ENCODE measurements around the gene RASSF1. TPM values are rescaled to one million over a fixed set of nuclear protein-coding genes. Genes with fewer than 3 reads are reported as not detected.
A peak's percentile ranks its signal among the peaks of the same experiment; 100 is the strongest.

Gene RASSF1
- total and polyA plus RNA-seq, 2 of the 13 experiments (the other 11 are each of a cell fraction or from before 2014, with no cell fraction given) = 10.2 to 27.5 TPM

DNA sequence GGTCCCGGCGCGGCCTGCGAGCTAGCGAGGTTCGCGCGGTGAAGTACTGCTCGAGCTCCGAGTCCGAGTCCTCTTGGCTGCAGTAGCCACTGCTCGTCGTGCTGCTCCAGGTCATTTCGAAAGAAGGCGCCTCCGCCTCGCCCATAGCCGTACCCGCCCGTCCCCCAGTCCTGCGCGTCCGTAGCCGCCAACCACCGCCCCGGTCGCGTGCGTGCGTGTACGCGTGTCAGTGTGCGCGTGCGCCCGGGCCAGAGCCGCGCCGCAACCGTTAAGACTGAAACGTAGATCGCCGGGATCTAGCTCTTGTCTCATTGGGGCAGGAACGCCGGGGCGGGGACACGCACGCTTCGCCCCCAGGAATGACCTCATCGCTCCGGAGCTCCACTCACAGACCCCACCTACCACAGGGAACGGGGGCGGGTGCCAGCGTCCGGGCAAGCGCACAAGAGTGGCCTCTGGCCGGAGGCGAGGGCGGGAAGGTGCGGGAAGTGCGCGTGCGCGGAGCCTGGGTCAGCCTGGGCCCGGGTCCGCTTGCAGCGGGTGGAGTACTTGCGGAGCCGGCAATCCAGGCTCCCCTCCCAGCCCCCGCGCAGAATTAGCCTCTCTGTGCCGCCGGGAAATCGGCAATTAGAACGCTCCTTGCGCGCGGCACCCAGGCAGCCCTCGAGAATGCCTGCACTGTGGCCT lies 3.3 kb downstream of the RASSF1 start (continued):
- TF ChIP-seq, protein P1, sequence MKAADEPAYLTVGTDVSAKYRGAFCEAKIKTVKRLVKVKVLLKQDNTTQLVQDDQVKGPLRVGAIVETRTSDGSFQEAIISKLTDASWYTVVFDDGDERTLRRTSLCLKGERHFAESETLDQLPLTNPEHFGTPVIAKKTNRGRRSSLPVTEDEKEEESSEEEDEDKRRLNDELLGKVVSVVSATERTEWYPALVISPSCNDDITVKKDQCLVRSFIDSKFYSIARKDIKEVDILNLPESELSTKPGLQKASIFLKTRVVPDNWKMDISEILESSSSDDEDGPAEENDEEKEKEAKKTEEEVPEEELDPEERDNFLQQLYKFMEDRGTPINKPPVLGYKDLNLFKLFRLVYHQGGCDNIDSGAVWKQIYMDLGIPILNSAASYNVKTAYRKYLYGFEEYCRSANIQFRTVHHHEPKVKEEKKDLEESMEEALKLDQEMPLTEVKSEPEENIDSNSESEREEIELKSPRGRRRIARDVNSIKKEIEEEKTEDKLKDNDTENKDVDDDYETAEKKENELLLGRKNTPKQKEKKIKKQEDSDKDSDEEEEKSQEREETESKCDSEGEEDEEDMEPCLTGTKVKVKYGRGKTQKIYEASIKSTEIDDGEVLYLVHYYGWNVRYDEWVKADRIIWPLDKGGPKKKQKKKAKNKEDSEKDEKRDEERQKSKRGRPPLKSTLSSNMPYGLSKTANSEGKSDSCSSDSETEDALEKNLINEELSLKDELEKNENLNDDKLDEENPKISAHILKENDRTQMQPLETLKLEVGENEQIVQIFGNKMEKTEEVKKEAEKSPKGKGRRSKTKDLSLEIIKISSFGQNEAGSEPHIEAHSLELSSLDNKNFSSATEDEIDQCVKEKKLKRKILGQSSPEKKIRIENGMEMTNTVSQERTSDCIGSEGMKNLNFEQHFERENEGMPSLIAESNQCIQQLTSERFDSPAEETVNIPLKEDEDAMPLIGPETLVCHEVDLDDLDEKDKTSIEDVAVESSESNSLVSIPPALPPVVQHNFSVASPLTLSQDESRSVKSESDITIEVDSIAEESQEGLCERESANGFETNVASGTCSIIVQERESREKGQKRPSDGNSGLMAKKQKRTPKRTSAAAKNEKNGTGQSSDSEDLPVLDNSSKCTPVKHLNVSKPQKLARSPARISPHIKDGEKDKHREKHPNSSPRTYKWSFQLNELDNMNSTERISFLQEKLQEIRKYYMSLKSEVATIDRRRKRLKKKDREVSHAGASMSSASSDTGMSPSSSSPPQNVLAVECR (CRISPR knock-in tag; IDR thresholded peaks at IDR 0.05; ENCODE audit: borderline replicate concordance) = peak; percentile 99
- TF ChIP-seq NFE2 (CRISPR knock-in tag; IDR thresholded peaks at IDR 0.05) = no peak
- TF ChIP-seq GFI1 (CRISPR knock-in tag; IDR thresholded peaks at IDR 0.05; ENCODE audit: borderline replicate concordance) = peak; percentile 13; the same call in 1 of the 2 replicates
- TF ChIP-seq, protein P2, sequence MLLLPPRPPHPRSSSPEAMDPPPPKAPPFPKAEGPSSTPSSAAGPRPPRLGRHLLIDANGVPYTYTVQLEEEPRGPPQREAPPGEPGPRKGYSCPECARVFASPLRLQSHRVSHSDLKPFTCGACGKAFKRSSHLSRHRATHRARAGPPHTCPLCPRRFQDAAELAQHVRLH (CRISPR knock-in tag; IDR thresholded peaks at IDR 0.05; ENCODE audit: borderline replicate concordance, low read depth) = peak; percentile 69
- TF ChIP-seq ATF7 (IDR thresholded peaks at IDR 0.05) = peak; percentile 94
- peak; percentile 97 for TF ChIP-seq ATF7 (CRISPR knock-in tag; IDR thresholded peaks at IDR 0.05)
- 0 out of 2 replicates have a peak, but pooled peaks have one; percentile 13 for TF ChIP-seq IRF2 (CRISPR knock-in tag; IDR thresholded peaks at IDR 0.05)
- TF ChIP-seq ZNF589 (CRISPR knock-in tag; conservative IDR thresholded peaks at IDR 0.05) = peak; percentile 65; the same call in 1 of the 2 replicates
- TF ChIP-seq FOXO1 (CRISPR knock-in tag; IDR thresholded peaks at IDR 0.05) = peak; percentile 20; the same call in 1 of the 2 replicates
- TF ChIP-seq, protein P3, sequence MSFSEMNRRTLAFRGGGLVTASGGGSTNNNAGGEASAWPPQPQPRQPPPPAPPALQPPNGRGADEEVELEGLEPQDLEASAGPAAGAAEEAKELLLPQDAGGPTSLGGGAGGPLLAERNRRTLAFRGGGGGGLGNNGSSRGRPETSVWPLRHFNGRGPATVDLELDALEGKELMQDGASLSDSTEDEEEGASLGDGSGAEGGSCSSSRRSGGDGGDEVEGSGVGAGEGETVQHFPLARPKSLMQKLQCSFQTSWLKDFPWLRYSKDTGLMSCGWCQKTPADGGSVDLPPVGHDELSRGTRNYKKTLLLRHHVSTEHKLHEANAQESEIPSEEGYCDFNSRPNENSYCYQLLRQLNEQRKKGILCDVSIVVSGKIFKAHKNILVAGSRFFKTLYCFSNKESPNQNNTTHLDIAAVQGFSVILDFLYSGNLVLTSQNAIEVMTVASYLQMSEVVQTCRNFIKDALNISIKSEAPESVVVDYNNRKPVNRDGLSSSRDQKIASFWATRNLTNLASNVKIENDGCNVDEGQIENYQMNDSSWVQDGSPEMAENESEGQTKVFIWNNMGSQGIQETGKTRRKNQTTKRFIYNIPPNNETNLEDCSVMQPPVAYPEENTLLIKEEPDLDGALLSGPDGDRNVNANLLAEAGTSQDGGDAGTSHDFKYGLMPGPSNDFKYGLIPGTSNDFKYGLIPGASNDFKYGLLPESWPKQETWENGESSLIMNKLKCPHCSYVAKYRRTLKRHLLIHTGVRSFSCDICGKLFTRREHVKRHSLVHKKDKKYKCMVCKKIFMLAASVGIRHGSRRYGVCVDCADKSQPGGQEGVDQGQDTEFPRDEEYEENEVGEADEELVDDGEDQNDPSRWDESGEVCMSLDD (CRISPR knock-in tag; IDR thresholded peaks at IDR 0.05; ENCODE audit: borderline replicate concordance) = peak; percentile 62; the same call in 1 of the 2 replicates
- TF ChIP-seq, protein P4, sequence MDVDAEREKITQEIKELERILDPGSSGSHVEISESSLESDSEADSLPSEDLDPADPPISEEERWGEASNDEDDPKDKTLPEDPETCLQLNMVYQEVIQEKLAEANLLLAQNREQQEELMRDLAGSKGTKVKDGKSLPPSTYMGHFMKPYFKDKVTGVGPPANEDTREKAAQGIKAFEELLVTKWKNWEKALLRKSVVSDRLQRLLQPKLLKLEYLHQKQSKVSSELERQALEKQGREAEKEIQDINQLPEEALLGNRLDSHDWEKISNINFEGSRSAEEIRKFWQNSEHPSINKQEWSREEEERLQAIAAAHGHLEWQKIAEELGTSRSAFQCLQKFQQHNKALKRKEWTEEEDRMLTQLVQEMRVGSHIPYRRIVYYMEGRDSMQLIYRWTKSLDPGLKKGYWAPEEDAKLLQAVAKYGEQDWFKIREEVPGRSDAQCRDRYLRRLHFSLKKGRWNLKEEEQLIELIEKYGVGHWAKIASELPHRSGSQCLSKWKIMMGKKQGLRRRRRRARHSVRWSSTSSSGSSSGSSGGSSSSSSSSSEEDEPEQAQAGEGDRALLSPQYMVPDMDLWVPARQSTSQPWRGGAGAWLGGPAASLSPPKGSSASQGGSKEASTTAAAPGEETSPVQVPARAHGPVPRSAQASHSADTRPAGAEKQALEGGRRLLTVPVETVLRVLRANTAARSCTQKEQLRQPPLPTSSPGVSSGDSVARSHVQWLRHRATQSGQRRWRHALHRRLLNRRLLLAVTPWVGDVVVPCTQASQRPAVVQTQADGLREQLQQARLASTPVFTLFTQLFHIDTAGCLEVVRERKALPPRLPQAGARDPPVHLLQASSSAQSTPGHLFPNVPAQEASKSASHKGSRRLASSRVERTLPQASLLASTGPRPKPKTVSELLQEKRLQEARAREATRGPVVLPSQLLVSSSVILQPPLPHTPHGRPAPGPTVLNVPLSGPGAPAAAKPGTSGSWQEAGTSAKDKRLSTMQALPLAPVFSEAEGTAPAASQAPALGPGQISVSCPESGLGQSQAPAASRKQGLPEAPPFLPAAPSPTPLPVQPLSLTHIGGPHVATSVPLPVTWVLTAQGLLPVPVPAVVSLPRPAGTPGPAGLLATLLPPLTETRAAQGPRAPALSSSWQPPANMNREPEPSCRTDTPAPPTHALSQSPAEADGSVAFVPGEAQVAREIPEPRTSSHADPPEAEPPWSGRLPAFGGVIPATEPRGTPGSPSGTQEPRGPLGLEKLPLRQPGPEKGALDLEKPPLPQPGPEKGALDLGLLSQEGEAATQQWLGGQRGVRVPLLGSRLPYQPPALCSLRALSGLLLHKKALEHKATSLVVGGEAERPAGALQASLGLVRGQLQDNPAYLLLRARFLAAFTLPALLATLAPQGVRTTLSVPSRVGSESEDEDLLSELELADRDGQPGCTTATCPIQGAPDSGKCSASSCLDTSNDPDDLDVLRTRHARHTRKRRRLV (CRISPR knock-in tag; IDR thresholded peaks at IDR 0.05) = 0 out of 2 replicates have a peak, but pooled peaks have one; percentile 59
- peak; percentile 85; the same call in 1 of the 2 replicates for TF ChIP-seq ZNF230 (CRISPR knock-in tag; IDR thresholded peaks at IDR 0.05)
- TF ChIP-seq MYNN (CRISPR knock-in tag; IDR thresholded peaks at IDR 0.05; ENCODE audit: low read depth) = 0 out of 2 replicates have a peak, but pooled peaks have one; percentile 17
- TF ChIP-seq, protein P5, sequence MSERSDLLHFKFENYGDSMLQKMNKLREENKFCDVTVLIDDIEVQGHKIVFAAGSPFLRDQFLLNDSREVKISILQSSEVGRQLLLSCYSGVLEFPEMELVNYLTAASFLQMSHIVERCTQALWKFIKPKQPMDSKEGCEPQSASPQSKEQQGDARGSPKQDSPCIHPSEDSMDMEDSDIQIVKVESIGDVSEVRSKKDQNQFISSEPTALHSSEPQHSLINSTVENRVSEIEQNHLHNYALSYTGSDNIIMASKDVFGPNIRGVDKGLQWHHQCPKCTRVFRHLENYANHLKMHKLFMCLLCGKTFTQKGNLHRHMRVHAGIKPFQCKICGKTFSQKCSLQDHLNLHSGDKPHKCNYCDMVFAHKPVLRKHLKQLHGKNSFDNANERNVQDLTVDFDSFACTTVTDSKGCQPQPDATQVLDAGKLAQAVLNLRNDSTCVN (CRISPR knock-in tag; IDR thresholded peaks at IDR 0.05; ENCODE audit: borderline replicate concordance) = peak; percentile 53; the same call in 1 of the 2 replicates
